GM21381 (cell line): ENCODE data around the gene WBP1L.
"Not testable (repeated sequence)": the region's sequence is repeated elsewhere in the genome, so short reads cannot be mapped to it uniquely, and the experiment has no call there.

Experiments used
- ATAC-seq: cut with Tn5 transposase; IDR thresholded peaks from one replicate; pipeline ENCODE4 v1.9.1; 2021; ENCODE audit warnings: mild to moderate bottlenecking, moderate library complexity; ENCODE audit not compliant: unreplicated experiment

The WBP1L gene

GRCh38 chr10:102802920-102803534 is 59.3 kb downstream of the WBP1L start:
- ATAC-seq: no peak

GRCh38 chr10:102804382-102805055 is 60.8 kb downstream of the WBP1L start:
- no peak for ATAC-seq

- no peak for ATAC-seq
Observed at GRCh38 chr10:102808380-102808779, 64.6 kb downstream of the WBP1L start.

- no peak for ATAC-seq
Observed at GRCh38 chr10:102811346-102811745, 67.6 kb downstream of the WBP1L start.

- ATAC-seq: no peak
Observed at GRCh38 chr10:102812231-102812876, 68.6 kb downstream of the WBP1L start.

- ATAC-seq: no peak
Observed at GRCh38 chr10:102813017-102813541, 69.3 kb downstream of the WBP1L start.

- no peak for ATAC-seq
Observed at GRCh38 chr10:102813734-102814452, 70.1 kb downstream of the WBP1L start.

GRCh38 chr10:102814453-102814871 is 70.7 kb downstream of the WBP1L start:
- no peak for ATAC-seq

- no peak for ATAC-seq
Observed at GRCh38 chr10:102814873-102815661, 71.3 kb downstream of the WBP1L start.

- no peak for ATAC-seq
Observed at GRCh38 chr10:102815790-102816549, 72.2 kb downstream of the WBP1L start.

GRCh38 chr10:102817175-102817574 is 73.4 kb downstream of the WBP1L start:
- ATAC-seq: no peak

- ATAC-seq: no peak
Observed at GRCh38 chr10:102819054-102819453, 75.3 kb downstream of the WBP1L start.

- not testable (repeated sequence) for ATAC-seq
Observed at GRCh38 chr10:102820008-102820407, 76.3 kb downstream of the WBP1L start.

- no peak for ATAC-seq
Observed at GRCh38 chr10:102822222-102822621, 78.5 kb downstream of the WBP1L start.

GRCh38 chr10:102824664-102825063 is 80.9 kb downstream of the WBP1L start:
- no peak for ATAC-seq

GRCh38 chr10:102826148-102826796 is 82.5 kb downstream of the WBP1L start:
- no peak for ATAC-seq

GRCh38 chr10:102827597-102827975 is 83.8 kb downstream of the WBP1L start:
- no peak for ATAC-seq

- ATAC-seq: no peak
Observed at GRCh38 chr10:102831322-102832071, 87.7 kb downstream of the WBP1L start.

- no peak for ATAC-seq
Observed at GRCh38 chr10:102832248-102832647, 88.5 kb downstream of the WBP1L start.
